AG09309 (cell line): ENCODE measurements around the gene METTL21A.
"Not testable (repeated sequence)": the region's sequence is repeated elsewhere in the genome, so short reads cannot be mapped to it uniquely, and the experiment has no call there.

ENCODE experiments used
- DNase-seq: peaks from one replicate; pipeline ENCODE4 v3.0.0-alpha.2; 2010; ENCODE audit warnings: low read depth
- H3K4me3 ChIP-seq: 2 replicates; pipeline ENCODE4 v1.5.1; 2011; ENCODE audit warnings: mild to moderate bottlenecking, low read depth, low read length, moderate library complexity; ENCODE audit not compliant: control insufficient read depth
- TF ChIP-seq, protein P1 (sequence below): IDR thresholded peaks from 2 replicates; pipeline ENCODE4 v1.5.1; 2011; ENCODE audit warnings: mild to moderate bottlenecking, low read depth, low read length, inconsistent platforms; ENCODE audit not compliant: insufficient read depth, control insufficient read depth; ENCODE audit errors: missing control alignments

METTL21A gene

DNA sequence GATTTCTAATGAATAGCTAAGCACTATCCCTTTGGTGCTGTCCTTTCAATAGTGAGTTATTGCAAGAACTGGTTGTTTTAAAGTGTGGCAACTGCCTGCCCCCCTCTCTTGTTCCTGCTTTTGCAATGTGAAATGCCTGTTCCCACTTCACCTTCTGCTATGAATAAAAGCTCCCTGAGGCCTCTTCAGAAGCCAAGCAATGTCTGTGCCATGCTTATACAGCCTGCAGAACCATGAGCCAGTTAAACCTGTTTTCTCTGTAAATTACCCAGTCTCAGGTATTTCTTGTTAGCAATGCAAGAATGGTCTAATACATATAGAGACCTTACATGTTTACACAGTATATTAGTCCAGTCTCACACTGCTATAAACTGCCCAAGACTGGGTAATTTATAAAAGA is 15.0 kb upstream of the METTL21A start:
- TF ChIP-seq, protein P1, sequence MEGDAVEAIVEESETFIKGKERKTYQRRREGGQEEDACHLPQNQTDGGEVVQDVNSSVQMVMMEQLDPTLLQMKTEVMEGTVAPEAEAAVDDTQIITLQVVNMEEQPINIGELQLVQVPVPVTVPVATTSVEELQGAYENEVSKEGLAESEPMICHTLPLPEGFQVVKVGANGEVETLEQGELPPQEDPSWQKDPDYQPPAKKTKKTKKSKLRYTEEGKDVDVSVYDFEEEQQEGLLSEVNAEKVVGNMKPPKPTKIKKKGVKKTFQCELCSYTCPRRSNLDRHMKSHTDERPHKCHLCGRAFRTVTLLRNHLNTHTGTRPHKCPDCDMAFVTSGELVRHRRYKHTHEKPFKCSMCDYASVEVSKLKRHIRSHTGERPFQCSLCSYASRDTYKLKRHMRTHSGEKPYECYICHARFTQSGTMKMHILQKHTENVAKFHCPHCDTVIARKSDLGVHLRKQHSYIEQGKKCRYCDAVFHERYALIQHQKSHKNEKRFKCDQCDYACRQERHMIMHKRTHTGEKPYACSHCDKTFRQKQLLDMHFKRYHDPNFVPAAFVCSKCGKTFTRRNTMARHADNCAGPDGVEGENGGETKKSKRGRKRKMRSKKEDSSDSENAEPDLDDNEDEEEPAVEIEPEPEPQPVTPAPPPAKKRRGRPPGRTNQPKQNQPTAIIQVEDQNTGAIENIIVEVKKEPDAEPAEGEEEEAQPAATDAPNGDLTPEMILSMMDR: no peak

DNA sequence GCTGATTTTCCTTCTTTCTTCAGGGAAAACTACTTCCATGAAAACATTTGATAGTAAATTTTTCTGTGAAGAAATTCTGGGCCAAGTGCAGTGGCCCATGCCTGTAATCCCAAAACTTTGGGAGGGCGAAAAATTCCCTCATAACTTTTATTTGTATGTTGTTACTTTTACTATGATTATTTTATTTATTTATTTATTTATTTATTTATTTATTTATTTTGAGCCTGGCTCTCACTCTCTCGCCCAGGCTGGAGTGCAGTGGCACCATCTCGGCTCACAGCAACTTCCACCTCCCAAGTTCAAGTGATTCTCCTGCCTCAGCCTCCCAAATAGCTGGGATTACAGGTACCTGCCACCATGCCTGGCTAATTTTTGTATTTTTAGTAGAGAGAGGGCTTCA is 14.1 kb upstream of the METTL21A start:
- not testable (repeated sequence) for H3K4me3 ChIP-seq, DNase-seq

More for the DNA sequence above, 15.0 kb upstream of the METTL21A start:
- no peak for DNase-seq
- H3K4me3 ChIP-seq: no peak overlapping the region

DNA sequence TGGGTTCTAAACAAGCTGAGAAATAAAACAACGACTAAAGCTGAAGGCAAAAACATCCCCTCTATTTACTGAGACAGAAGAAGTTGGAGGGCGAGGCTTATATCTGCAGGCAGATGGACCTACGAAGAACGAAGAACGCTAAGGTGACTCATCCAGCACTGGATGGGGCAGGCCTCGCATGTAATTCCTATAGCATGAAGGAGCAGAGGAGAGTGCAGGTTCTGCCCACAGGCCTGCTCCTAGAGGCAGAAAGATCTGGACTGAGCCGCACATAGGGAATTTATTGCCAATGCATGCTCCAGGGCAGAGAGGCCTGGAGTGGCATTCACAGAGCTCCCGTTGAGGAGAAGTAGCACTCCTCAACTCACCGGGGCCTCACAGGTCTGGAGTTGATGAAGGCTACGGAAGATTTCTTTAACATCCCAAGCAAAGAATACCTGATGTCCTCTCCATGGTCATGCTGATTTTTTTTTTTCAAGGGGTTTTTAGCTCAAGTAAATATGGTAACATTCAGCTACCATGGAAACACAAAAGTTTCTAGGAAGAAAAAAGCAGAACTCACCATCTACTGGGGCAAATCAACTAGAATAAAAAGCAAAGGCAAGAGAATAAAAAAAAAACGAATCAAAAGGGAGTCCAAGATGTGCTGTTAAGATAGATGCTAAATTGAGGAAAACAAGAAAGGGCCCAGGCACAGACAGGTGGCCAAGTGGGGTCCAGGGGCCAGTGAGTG is 10.4 kb upstream of the METTL21A start:
- DNase-seq: no peak
- TF ChIP-seq, protein P1: no peak
- H3K4me3 ChIP-seq: no peak overlapping the region

DNA sequence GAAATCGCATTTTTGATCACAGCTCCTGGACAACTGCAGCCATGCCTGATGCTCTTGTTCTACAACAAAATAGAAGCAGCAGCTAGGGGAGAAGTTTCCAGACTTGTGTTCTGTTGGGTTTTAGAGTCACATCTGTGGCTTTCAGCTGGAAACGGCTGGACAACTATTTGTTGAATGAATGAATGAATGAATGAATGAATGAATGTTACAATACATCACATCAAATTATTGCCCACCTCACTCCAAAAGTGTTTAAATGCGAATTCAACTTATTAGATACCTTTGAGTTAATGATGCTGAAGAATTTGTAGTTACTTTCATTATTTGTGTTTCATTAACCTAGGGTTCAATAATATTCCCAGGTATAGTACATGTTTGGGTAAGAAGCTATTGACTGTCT is 8.5 kb upstream of the METTL21A start:
- TF ChIP-seq, protein P1: no peak
- no peak overlapping the region for H3K4me3 ChIP-seq
- no peak for DNase-seq

DNA sequence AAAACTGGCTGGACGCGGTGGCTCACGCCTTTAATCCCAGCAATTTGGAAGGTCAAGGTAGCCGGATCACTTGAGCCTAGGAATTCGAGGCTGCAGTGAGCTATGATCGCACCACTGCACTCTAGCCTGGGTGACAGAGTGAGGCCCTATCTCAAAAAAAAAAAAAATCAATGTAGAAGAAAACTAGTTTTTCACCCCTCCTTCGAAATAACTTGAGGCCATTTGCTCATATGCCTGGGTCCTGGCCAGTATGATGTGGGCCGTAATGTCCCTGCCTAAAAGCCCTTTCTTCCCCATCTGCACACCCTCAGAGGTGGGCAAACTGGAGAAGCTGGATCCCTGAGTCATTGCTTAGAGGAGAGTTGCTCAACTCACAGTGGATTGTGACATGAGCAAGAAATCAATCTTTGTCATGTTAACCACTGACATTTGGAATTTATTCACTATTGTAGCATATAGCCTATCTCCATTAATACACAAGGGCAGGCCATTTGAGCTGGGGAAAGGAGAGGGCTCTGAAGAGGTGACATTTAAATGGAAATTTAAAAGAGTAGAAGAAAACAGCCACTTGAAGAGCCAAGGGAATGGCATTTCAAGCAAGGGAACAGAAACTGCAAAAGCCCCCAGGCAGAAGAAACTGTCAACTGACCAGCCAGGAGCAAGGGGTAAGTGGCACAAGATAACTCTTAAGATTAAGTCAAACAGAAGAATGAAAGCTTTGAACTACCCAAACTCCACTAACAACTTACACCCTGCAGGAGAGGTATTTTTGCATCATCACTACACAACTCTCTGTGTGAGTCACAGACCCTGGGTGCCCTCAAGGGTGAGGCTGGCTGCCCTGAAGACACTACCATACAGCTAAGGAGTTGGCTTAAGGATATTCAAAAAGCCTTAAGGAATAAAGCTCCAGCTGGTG is 7.6 kb upstream of the METTL21A start:
- TF ChIP-seq, protein P1: no peak
- no peak for DNase-seq

DNA sequence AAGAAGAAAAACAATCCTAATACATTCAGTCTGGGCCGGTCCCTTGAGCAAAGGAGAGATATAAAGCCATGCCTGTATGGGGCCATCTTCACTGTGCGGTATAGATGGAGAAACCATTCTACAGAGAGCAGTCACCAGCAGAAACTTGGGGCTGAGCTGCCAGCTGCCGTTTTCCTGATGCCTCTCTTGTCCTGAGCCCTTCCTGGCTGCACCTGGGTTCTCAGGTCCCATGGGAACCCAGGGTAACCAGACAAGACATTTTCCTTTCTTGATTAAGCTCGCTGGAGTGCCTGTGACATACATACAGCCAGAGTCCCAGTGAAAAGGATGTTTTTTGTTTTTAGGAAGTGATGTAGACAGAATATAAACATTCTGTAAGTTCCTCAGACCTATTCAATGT is 5.3 kb upstream of the METTL21A start:
- no peak for DNase-seq
- TF ChIP-seq, protein P1: no peak

More for the DNA sequence above, 7.6 kb upstream of the METTL21A start:
- no peak overlapping the region for H3K4me3 ChIP-seq

DNA sequence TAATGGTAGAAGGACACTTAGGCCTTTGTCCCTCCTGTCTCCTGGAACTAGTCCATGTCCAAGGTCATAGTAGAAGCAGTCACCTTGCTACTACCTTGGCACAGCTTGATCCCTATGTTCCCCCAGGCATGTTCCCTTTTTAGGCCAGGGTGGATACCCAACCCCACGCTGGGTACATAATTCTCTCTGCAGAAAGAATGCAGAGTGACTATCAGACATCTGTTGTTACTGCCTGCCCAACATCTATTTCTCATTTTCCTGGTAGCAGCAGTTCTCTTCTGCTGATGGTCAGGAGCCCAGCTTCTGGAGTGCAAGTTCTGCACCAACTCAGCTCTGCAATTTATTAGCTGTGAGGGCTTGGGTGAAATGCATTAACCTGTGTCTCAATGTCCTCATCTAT is 4.4 kb upstream of the METTL21A start:
- DNase-seq: no peak
- H3K4me3 ChIP-seq: no peak overlapping the region
- TF ChIP-seq, protein P1: no peak

More for the DNA sequence above, 5.3 kb upstream of the METTL21A start:
- H3K4me3 ChIP-seq: no peak overlapping the region
